DMS 273 (cell line): ENCODE results near the gene SEMA5A.

ENCODE experiments used
- DNase-seq: peaks from one replicate; lab custom pipeline; 2025; ENCODE audit not compliant: unreplicated experiment; lab: John Stamatoyannopoulos, UW

SEMA5A gene

GRCh38 chr5:9479361-9479760 lies 66.5 kb downstream of the SEMA5A start:
- DNase-seq = no peak

- DNase-seq = no peak
Observed at GRCh38 chr5:9477537-9477936, 68.3 kb downstream of the SEMA5A start.

GRCh38 chr5:9474219-9475002 lies 71.5 kb downstream of the SEMA5A start:
- no peak for DNase-seq

- DNase-seq = no peak
Observed at GRCh38 chr5:9473624-9474023, 72.3 kb downstream of the SEMA5A start.

- no peak for DNase-seq
Observed at GRCh38 chr5:9470410-9470809, 75.5 kb downstream of the SEMA5A start.

- DNase-seq = no peak
Observed at GRCh38 chr5:9468060-9468388, 77.9 kb downstream of the SEMA5A start.

- no peak for DNase-seq
Observed at GRCh38 chr5:9467199-9468059, 78.4 kb downstream of the SEMA5A start.

- no peak for DNase-seq
Observed at GRCh38 chr5:9466697-9467096, 79.2 kb downstream of the SEMA5A start.

GRCh38 chr5:9464478-9464877 lies 81.4 kb downstream of the SEMA5A start:
- DNase-seq = no peak

- no peak for DNase-seq
Observed at GRCh38 chr5:9462109-9462508, 83.8 kb downstream of the SEMA5A start.

- DNase-seq = no peak
Observed at GRCh38 chr5:9460885-9461645, 84.8 kb downstream of the SEMA5A start.

- DNase-seq = no peak
Observed at GRCh38 chr5:9456435-9457042, 89.3 kb downstream of the SEMA5A start.

GRCh38 chr5:9455826-9456434 lies 89.9 kb downstream of the SEMA5A start:
- DNase-seq = no peak

GRCh38 chr5:9454491-9454890 lies 91.4 kb downstream of the SEMA5A start:
- no peak for DNase-seq

GRCh38 chr5:9454012-9454481 lies 91.8 kb downstream of the SEMA5A start:
- DNase-seq = no peak

- DNase-seq = no peak
Observed at GRCh38 chr5:9453480-9454011, 92.3 kb downstream of the SEMA5A start.

GRCh38 chr5:9452181-9452580 lies 93.7 kb downstream of the SEMA5A start:
- no peak for DNase-seq

GRCh38 chr5:9451037-9451436 lies 94.8 kb downstream of the SEMA5A start:
- DNase-seq = no peak

- no peak for DNase-seq
Observed at GRCh38 chr5:9447691-9448090, 98.2 kb downstream of the SEMA5A start.

GRCh38 chr5:9445826-9446388 lies 100.0 kb downstream of the SEMA5A start:
- no peak for DNase-seq
